H1 (cell line): Measurements from ENCODE around the gene SECISBP2L. TPM values are rescaled to one million over a fixed set of nuclear protein-coding genes. Genes with fewer than 3 reads are reported as not detected.

Experiments
- CTCF ChIA-PET: fragments of 300-600 bp; sonication (Branson Sonifier 250); formaldehyde crosslinking; loops from one replicate; lab custom pipeline; 2021; ENCODE audit not compliant: partially characterized antibody; lab: Charles Lee
- POLR2A ChIA-PET: fragments of 300-600 bp; sonication (Branson Sonifier 250); formaldehyde crosslinking; loops from one replicate; lab custom pipeline; 2021; ENCODE audit warnings: inconsistent platforms; ENCODE audit not compliant: partially characterized antibody; lab: Charles Lee
- DNase-seq, 2 experiments: peaks; one replicate each; pipeline versions ENCODE4 v3.0.0 to v3.0.0-alpha.2; 2010 to 2022; ENCODE audit warnings: low spot score in 2 of 2, low read depth in 1 of 2, mixed read lengths in 1 of 2
- FAIRE-seq: peaks from 2 replicates; lab custom pipeline; 2011; peaks lifted over from hg19 to GRCh38; lab: Jason Lieb, UNC
- H2AFZ ChIP-seq: 2 replicates; pipeline ENCODE4 v1.8.1; 2012; ENCODE audit warnings: low read length, inconsistent platforms
- H2AK5ac ChIP-seq: 2 replicates; pipeline ENCODE4 v1.6.1; 2013; ENCODE audit warnings: low read depth, low read length
- H2BK120ac ChIP-seq: replicated peaks from 2 replicates; pipeline ENCODE3; 2013; ENCODE audit warnings: low read depth, low read length, inconsistent platforms
- H2BK12ac ChIP-seq: 2 replicates; pipeline ENCODE4 v1.6.1; 2013; ENCODE audit warnings: low read depth, low read length
- H2BK15ac ChIP-seq: 2 replicates; pipeline ENCODE4 v1.6.1; 2013; ENCODE audit warnings: low read length
- H2BK20ac ChIP-seq: 2 replicates; pipeline ENCODE4 v1.6.1; 2013; ENCODE audit warnings: low read length
- H2BK5ac ChIP-seq: 2 replicates; pipeline ENCODE4 v1.6.1; 2013; ENCODE audit warnings: low read depth, low read length
- H3K14ac ChIP-seq: 2 replicates; pipeline ENCODE4 v1.6.1; 2013; ENCODE audit warnings: inconsistent platforms; ENCODE audit not compliant: insufficient read length
- H3K18ac ChIP-seq: 2 replicates; pipeline ENCODE4 v1.6.1; 2013; ENCODE audit warnings: low read length; ENCODE audit errors: extremely low read depth
- H3K23ac ChIP-seq: 2 replicates; pipeline ENCODE4 v1.6.1; 2013; ENCODE audit warnings: inconsistent platforms; ENCODE audit not compliant: insufficient read length
- H3K23me2 ChIP-seq: 2 replicates; pipeline ENCODE4 v1.6.1; 2013; ENCODE audit warnings: low read depth, low read length
- H3K27ac ChIP-seq: 2 replicates; pipeline ENCODE4 v1.6.1; 2011; ENCODE audit warnings: low read depth, low read length, inconsistent platforms
- H3K27me3 ChIP-seq, 4 experiments: replicated peaks in 1 of 4; 1 replicate in 1 of 4; 2 replicates in 3 of 4; pipeline versions ENCODE4 v1.6.1 to v1.8.1; 2011 to 2013; ENCODE audit warnings: low read length in 3 of 4, mild to moderate bottlenecking in 3 of 4, inconsistent platforms in 2 of 4, mixed read lengths in 2 of 4, moderate library complexity in 1 of 4; ENCODE audit not compliant: control insufficient read depth in 3 of 4, insufficient read depth in 3 of 4; ENCODE audit errors: extremely low read depth in 1 of 4
- H3K36me3 ChIP-seq, 4 experiments: 2 replicates each; pipeline versions ENCODE4 v1.6.1 to v1.8.1; 2011 to 2013; ENCODE audit warnings: mild to moderate bottlenecking in 4 of 4, low read length in 3 of 4, moderate library complexity in 2 of 4, control low read depth in 1 of 4, inconsistent platforms in 1 of 4; ENCODE audit not compliant: insufficient read depth in 4 of 4, control insufficient read depth in 2 of 4
- H3K4ac ChIP-seq: replicated peaks from 2 replicates; pipeline ENCODE3; 2013; ENCODE audit warnings: low read length, low read depth, mixed read lengths, inconsistent platforms; ENCODE audit not compliant: insufficient read length
- H3K4me1 ChIP-seq, 4 experiments: replicated peaks in 1 of 4; 1 replicate in 1 of 4; 2 replicates in 3 of 4; pipeline versions ENCODE4 v1.6.1 to v1.8.1; 2011 to 2013; ENCODE audit warnings: low read length in 3 of 4, inconsistent platforms in 2 of 4, mixed read lengths in 1 of 4; ENCODE audit not compliant: insufficient read depth in 4 of 4, control insufficient read depth in 3 of 4
- H3K4me2 ChIP-seq, 2 experiments: 2 replicates each; pipeline versions ENCODE4 v1.6.1 to v1.8.1; 2011 to 2013; ENCODE audit warnings: low read depth in 2 of 2, low read length in 2 of 2, control low read depth in 1 of 2, inconsistent platforms in 1 of 2, mild to moderate bottlenecking in 1 of 2; ENCODE audit not compliant: insufficient read depth in 1 of 2
- H3K4me3 ChIP-seq, 4 experiments: fragments of 200-600, 300-600 bp in 1 of 4; sonication (generic), shearing (Covaris generic), sonication (Bioruptor Twin) in 1 of 4; 2 replicates each; pipeline versions ENCODE4 v1.5.1 to v1.8.1; 2011 to 2016; ENCODE audit warnings: low read length in 4 of 4, low read depth in 3 of 4, control low read depth in 2 of 4, inconsistent platforms in 2 of 4, mild to moderate bottlenecking in 2 of 4, mixed read lengths in 1 of 4, moderate library complexity in 1 of 4; ENCODE audit not compliant: insufficient read depth in 2 of 4; ENCODE audit errors: extremely low read depth in 1 of 4
- H3K56ac ChIP-seq: replicated peaks from 2 replicates; pipeline ENCODE3; 2013; ENCODE audit warnings: low read depth, mild to moderate bottlenecking, mixed read lengths, low read length, inconsistent platforms; ENCODE audit not compliant: insufficient read length
- H3K79me1 ChIP-seq: 2 replicates; pipeline ENCODE4 v1.6.1; 2013; ENCODE audit warnings: low read depth, low read length, control low read depth
- H3K79me2 ChIP-seq, 2 experiments: 2 replicates each; pipeline versions ENCODE4 v1.6.1 to v1.8.1; 2012 to 2013; ENCODE audit warnings: low read length in 2 of 2, mild to moderate bottlenecking in 2 of 2, inconsistent platforms in 1 of 2; ENCODE audit not compliant: insufficient read depth in 2 of 2, control insufficient read depth in 1 of 2
- H3K9ac ChIP-seq, 4 experiments: replicated peaks in 1 of 4; 1 replicate in 1 of 4; 2 replicates in 3 of 4; pipeline versions ENCODE4 v1.6.1 to v1.8.1; 2011 to 2013; ENCODE audit warnings: low read depth in 3 of 4, low read length in 3 of 4, control low read depth in 2 of 4, mild to moderate bottlenecking in 2 of 4, moderate library complexity in 2 of 4, inconsistent platforms in 1 of 4; ENCODE audit errors: extremely low read depth in 1 of 4
- H3K9me3 ChIP-seq, 2 experiments: 2 replicates each; pipeline versions ENCODE4 v1.6.1 to v1.8.1; 2012 to 2013; ENCODE audit warnings: mild to moderate bottlenecking in 2 of 2, moderate library complexity in 2 of 2, control low read depth in 1 of 2, inconsistent platforms in 1 of 2, low read depth in 1 of 2, low read length in 1 of 2, mixed read lengths in 1 of 2; ENCODE audit not compliant: insufficient read depth in 2 of 2
- H4K20me1 ChIP-seq, 2 experiments: replicated peaks in 1 of 2; 2 replicates each; pipeline versions ENCODE3 to v1.8.1; 2011 to 2013; ENCODE audit warnings: inconsistent platforms in 2 of 2, low read length in 2 of 2, mild to moderate bottlenecking in 1 of 2; ENCODE audit not compliant: insufficient read depth in 2 of 2, control insufficient read depth in 1 of 2
- H4K5ac ChIP-seq: 2 replicates; pipeline ENCODE4 v1.6.1; 2013; ENCODE audit warnings: low read length, low read depth, mixed read lengths, inconsistent platforms; ENCODE audit not compliant: insufficient read length
- H4K8ac ChIP-seq: 2 replicates; pipeline ENCODE4 v1.8.0; 2013; ENCODE audit warnings: mild to moderate bottlenecking, moderate library complexity, low read length, inconsistent platforms; ENCODE audit not compliant: insufficient read depth; ENCODE audit errors: extremely low read depth
- H4K91ac ChIP-seq: replicated peaks from 2 replicates; pipeline ENCODE3; 2013; ENCODE audit warnings: low read length, mixed read lengths, inconsistent platforms; ENCODE audit not compliant: insufficient read length
- RAD21 ChIP-seq, 2 experiments: IDR thresholded peaks in 1 of 2; conservative IDR thresholded peaks in 1 of 2; 2 replicates each; pipeline ENCODE4 v1.6.1; 2011; ENCODE audit warnings: low read depth in 2 of 2, low read length in 2 of 2, improper control_type of control experiment in 1 of 2, inconsistent platforms in 1 of 2, mild to moderate bottlenecking in 1 of 2, moderate library complexity in 1 of 2
- RBBP5 ChIP-seq: IDR thresholded peaks from 2 replicates; pipeline ENCODE4 v1.7.1; 2012; ENCODE audit warnings: low read depth, mild to moderate bottlenecking, inconsistent platforms, low read length, moderate library complexity, borderline replicate concordance
- SP1 ChIP-seq: IDR thresholded peaks from 2 replicates; pipeline ENCODE4 v1.6.1; 2011; ENCODE audit warnings: low read depth, low read length
- TEAD4 ChIP-seq: IDR thresholded peaks from 2 replicates; pipeline ENCODE4 v1.6.1; 2012; ENCODE audit warnings: low read depth, low read length, inconsistent platforms, mixed read lengths
- WGBS, 2 experiments: shearing (Covaris generic) in 1 of 2; methylation state at CpG; one replicate each; pipeline versions ENCODE4 v1.1.6 to v1.1.7; 2013 to 2015; ENCODE audit warnings: low lambda C conversion rate in 2 of 2, mixed read lengths in 2 of 2, inconsistent platforms in 1 of 2, low coverage in 1 of 2, missing lambda C conversion rate in 1 of 2; ENCODE audit not compliant: insufficient replicate concordance in 2 of 2, insufficient coverage in 1 of 2, insufficient read length in 1 of 2; ENCODE audit errors: extremely low coverage in 1 of 2, missing lambda C conversion rate in 1 of 2; 5-methylcytosine and 5-hydroxymethylcytosine counted together
- polyA plus RNA-seq, 7 experiments: library from polyadenylated mRNA; depleted of rRNA in 3 of 7; stranded (reverse) in 5 of 7; unstranded in 2 of 7; fragments of >200 nt in 5 of 7; fragments of 200-250 nt in 2 of 7; gene quantifications; 1 replicate in 5 of 7; 2 replicates in 1 of 7; 4 replicates in 1 of 7; pipeline versions ENCODE4 v1.2.1 to v1.2.3, GENCODE V29; 2011 to 2013; ENCODE audit warnings: missing spikeins in 2 of 7, mixed read lengths in 2 of 7
- total RNA-seq: library from RNA; stranded (reverse); fragmentation: NEBNext Ultra II Directional; extraction: Animal tissue kit (Norgen Biotek cat#: 25700); gene quantifications from 2 replicates; pipeline ENCODE4 v1.2.1, GENCODE V29; 2021
- TF ChIP-seq, protein P1 (sequence below), 3 experiments: IDR thresholded peaks; 1 replicate in 2 of 3; 2 replicates in 1 of 3; pipeline versions ENCODE4 v1.5.1 to v1.6.1; 2011; ENCODE audit warnings: low read length in 3 of 3, mild to moderate bottlenecking in 3 of 3, inconsistent platforms in 2 of 3, low read depth in 1 of 3, moderate library complexity in 1 of 3; ENCODE audit not compliant: insufficient read depth in 1 of 3; ENCODE audit errors: control extremely low read depth in 1 of 3

SECISBP2L gene
- total and polyA plus RNA-seq, 2 of the 8 experiments (the other 6 are each of a cell fraction or from before 2014, with no cell fraction given): 7.6 to 22.8 TPM

DNA sequence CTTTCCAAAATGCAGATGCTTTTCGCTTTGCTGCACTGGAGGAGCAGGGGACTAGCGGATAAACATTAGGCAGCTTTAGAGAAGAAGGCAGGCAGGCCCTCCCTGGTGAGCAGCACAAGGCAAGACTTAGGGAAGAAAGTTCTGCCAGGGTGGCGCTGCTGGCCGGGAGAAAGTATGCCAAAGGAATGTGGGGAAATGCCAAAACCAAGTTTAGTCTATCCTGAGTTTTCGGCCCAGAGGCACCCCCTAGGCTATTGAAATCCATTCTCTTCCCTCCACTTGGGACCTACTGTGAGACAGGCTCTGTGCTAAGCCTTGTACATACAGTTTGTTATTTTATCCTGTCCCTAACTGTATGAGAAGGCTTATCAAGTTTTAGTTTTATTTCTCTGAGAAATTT is 91.7 kb downstream of the SECISBP2L start:
- Histone ChIP-seq H3K9ac (no peak overlapping the region), H2BK5ac (no peak overlapping the region), H3K4ac (no peak overlapping the region), H3K23ac (no peak overlapping the region), H3K79me1 (no peaks in the 10 kb centered on the region), H4K91ac (no peak overlapping the region), H3K23me2 (peaks cover 2% of the 10 kb centered on the region; the same call in 1 of the 2 replicates), H3K4me2 (no peak overlapping the region), H3K36me3 (no peaks in the 10 kb centered on the region), H3K27ac (no peak overlapping the region), H3K79me2 (no peaks in the 10 kb centered on the region), H3K27me3 (no peaks in the 10 kb centered on the region), H3K4me1 (peaks cover 0 to 3% (median 0%) of the 10 kb centered on the region in 4 experiments; a peak in 2 of 7 replicates), H3K14ac (no peak overlapping the region), H3K18ac (no peak overlapping the region), H2BK20ac (no peak overlapping the region), H2AK5ac (no peak overlapping the region), H4K20me1 (no peaks in the 10 kb centered on the region), H3K4me3 (no peak overlapping the region), H4K5ac (no peak overlapping the region), H3K56ac (no peak overlapping the region), H2BK15ac (no peak overlapping the region), H2BK120ac (no peak overlapping the region), H4K8ac (no peak overlapping the region), H3K9me3 (no peaks in the 10 kb centered on the region), H2AFZ (0 out of 2 replicates have a peak overlapping the region, but pooled peaks have one; percentile 45), H2BK12ac (no peak overlapping the region)
- peak in 1 of 2 experiments; percentile 60 for DNase-seq
- CTCF ChIA-PET: interaction anchor here (0.6 to 2.4 kb wide), 10 partner anchors 10 to 191 kb away, joined by 3 to 13 read pairs (median 4); partner anchors contain the start of gene SHC4
- whole genome bisulfite sequencing, 2 experiments: 55% methylated on average over 5 of the region's 5 CpGs; no CpG with 5 or more reads in 1 of the 2 experiments
- TF ChIP-seq SP1 (0 out of 2 replicates have a peak, but pooled peaks have one; percentile 10), RBBP5 (no peak), TEAD4 (peak; percentile 84), RAD21 (IDR thresholded peaks at IDR 0.05 in 1 of 2, conservative IDR thresholded peaks at IDR 0.05 in 1 of 2; ENCODE audit: low read depth in 2 of 2, low read length in 2 of 2) (peak in 1 of 2 experiments; percentile 26; a peak in 1 of 4 replicates)
- TF ChIP-seq, protein P1, sequence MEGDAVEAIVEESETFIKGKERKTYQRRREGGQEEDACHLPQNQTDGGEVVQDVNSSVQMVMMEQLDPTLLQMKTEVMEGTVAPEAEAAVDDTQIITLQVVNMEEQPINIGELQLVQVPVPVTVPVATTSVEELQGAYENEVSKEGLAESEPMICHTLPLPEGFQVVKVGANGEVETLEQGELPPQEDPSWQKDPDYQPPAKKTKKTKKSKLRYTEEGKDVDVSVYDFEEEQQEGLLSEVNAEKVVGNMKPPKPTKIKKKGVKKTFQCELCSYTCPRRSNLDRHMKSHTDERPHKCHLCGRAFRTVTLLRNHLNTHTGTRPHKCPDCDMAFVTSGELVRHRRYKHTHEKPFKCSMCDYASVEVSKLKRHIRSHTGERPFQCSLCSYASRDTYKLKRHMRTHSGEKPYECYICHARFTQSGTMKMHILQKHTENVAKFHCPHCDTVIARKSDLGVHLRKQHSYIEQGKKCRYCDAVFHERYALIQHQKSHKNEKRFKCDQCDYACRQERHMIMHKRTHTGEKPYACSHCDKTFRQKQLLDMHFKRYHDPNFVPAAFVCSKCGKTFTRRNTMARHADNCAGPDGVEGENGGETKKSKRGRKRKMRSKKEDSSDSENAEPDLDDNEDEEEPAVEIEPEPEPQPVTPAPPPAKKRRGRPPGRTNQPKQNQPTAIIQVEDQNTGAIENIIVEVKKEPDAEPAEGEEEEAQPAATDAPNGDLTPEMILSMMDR (IDR thresholded peaks at IDR 0.05; ENCODE audit: control extremely low read depth in 1 of 3, insufficient read depth in 1 of 3, low read depth in 1 of 3, low read length in 3 of 3): peak in 2 of 3 experiments; percentile 14 to 26; a peak in 2 of 4 replicates
- no peak for FAIRE-seq
- POLR2A ChIA-PET: interaction anchor here (0.9 to 1.4 kb wide), 2 partner anchors 9 to 89 kb away, joined by 3 to 4 read pairs; no protein-coding TSS in a partner anchor
